Kidney epithelial cell (primary cell): Measurements from ENCODE around the gene CAPZA3. TPM values are rescaled to one million over a fixed set of nuclear protein-coding genes. Genes with fewer than 3 reads are reported as not detected.

Source experiments
- DNase-seq: peaks from one replicate; pipeline ENCODE4 v3.0.0-alpha.2; 2010; ENCODE audit warnings: low read depth
- H3K27me3 ChIP-seq: 2 replicates; pipeline ENCODE4 v1.6.0; 2011; ENCODE audit warnings: low read length; ENCODE audit not compliant: control insufficient read depth, insufficient read depth
- H3K36me3 ChIP-seq: 2 replicates; pipeline ENCODE4 v1.5.1; 2011; ENCODE audit warnings: low read length; ENCODE audit not compliant: control insufficient read depth, insufficient read depth
- H3K4me3 ChIP-seq: 2 replicates; pipeline ENCODE4 v1.5.1; 2011; ENCODE audit warnings: low read depth, mild to moderate bottlenecking, control low read depth, low read length
- CTCF ChIP-seq: IDR thresholded peaks from 2 replicates; pipeline ENCODE4 v1.5.1; 2011; ENCODE audit warnings: mild to moderate bottlenecking, moderate library complexity, low read length, control low read depth, inconsistent platforms; ENCODE audit not compliant: insufficient read depth, poor library complexity, severe bottlenecking
- total RNA-seq: library from RNA; depleted of rRNA; stranded (reverse); fragments of >200 nt; gene quantifications from 2 replicates; pipeline ENCODE4 v1.2.3, GENCODE V29; 2015

Gene CAPZA3
- total RNA-seq, 1 donor from 2014 or later, result not detected

GRCh38 chr12:18720690-18721089 lies 17.2 kb upstream of the CAPZA3 start:
- DNase-seq, result no peak
- TF ChIP-seq CTCF, result no peak
- Histone ChIP-seq H3K27me3 (no peaks in the 10 kb centered on the region), H3K36me3 (no peaks in the 10 kb centered on the region), H3K4me3 (no peak overlapping the region)

GRCh38 chr12:18721452-18721851 lies 16.5 kb upstream of the CAPZA3 start:
- no peaks in the 10 kb centered on the region for H3K27me3 ChIP-seq
- no peaks in the 10 kb centered on the region for H3K36me3 ChIP-seq
- no peak for TF ChIP-seq CTCF
- no peak for DNase-seq
- no peak overlapping the region for H3K4me3 ChIP-seq

- Histone ChIP-seq H3K4me3 (no peak overlapping the region), H3K36me3 (no peaks in the 10 kb centered on the region), H3K27me3 (no peaks in the 10 kb centered on the region)
- DNase-seq, result peak; percentile 74
- TF ChIP-seq CTCF, result no peak
Observed at GRCh38 chr12:18723752-18724151, 14.2 kb upstream of the CAPZA3 start.

GRCh38 chr12:18731156-18731555 lies 6.8 kb upstream of the CAPZA3 start:
- Histone ChIP-seq H3K27me3 (no peaks in the 10 kb centered on the region), H3K36me3 (no peaks in the 10 kb centered on the region), H3K4me3 (no peak overlapping the region)
- no peak for DNase-seq
- no peak for TF ChIP-seq CTCF

GRCh38 chr12:18747895-18748294 lies 10.0 kb downstream of the CAPZA3 start:
- Histone ChIP-seq H3K27me3 (no peaks in the 10 kb centered on the region), H3K36me3 (no peaks in the 10 kb centered on the region), H3K4me3 (no peak overlapping the region)
- no peak for TF ChIP-seq CTCF
- DNase-seq, result peak; percentile 72

GRCh38 chr12:18749386-18749957 lies 11.6 kb downstream of the CAPZA3 start:
- DNase-seq, result no peak
- TF ChIP-seq CTCF, result no peak

More at GRCh38 chr12:18749386-18749957, 11.6 kb downstream of the CAPZA3 start:
- H3K36me3 ChIP-seq, result no peaks in the 10 kb centered on the region
- no peak overlapping the region for H3K4me3 ChIP-seq
- no peaks in the 10 kb centered on the region for H3K27me3 ChIP-seq
